H9 (cell line): ENCODE data around the gene GATA1. TPM values are rescaled to one million over a fixed set of nuclear protein-coding genes. Genes with fewer than 3 reads are reported as not detected.

Source experiments
- DNase-seq: peaks from one replicate; pipeline ENCODE4 v3.0.0-alpha.2; 2017
- H2AFZ ChIP-seq: one replicate; pipeline ENCODE4 v1.6.1; 2013; ENCODE audit warnings: mild to moderate bottlenecking, low read length, control low read depth, moderate library complexity
- H2AK5ac ChIP-seq: 2 replicates; pipeline ENCODE4 v1.6.1; 2013; ENCODE audit warnings: low read length, control low read depth, mixed read lengths; ENCODE audit not compliant: insufficient read length
- H2BK120ac ChIP-seq: one replicate; pipeline ENCODE4 v1.6.1; 2013; ENCODE audit warnings: low read depth, mild to moderate bottlenecking, low read length, control low read depth, inconsistent platforms; ENCODE audit not compliant: poor library complexity, severe bottlenecking
- H2BK12ac ChIP-seq: 2 replicates; pipeline ENCODE4 v1.6.1; 2013; ENCODE audit warnings: low read length, control low read depth, mixed read lengths, low read depth; ENCODE audit not compliant: insufficient read length
- H2BK15ac ChIP-seq: 2 replicates; pipeline ENCODE4 v1.6.1; 2013; ENCODE audit warnings: low read depth, low read length, control low read depth
- H2BK20ac ChIP-seq: one replicate; pipeline ENCODE4 v1.6.1; 2013; ENCODE audit warnings: low read depth, mild to moderate bottlenecking, low read length, control low read depth, inconsistent platforms; ENCODE audit not compliant: poor library complexity, severe bottlenecking
- H2BK5ac ChIP-seq: 2 replicates; pipeline ENCODE4 v1.6.1; 2013; ENCODE audit warnings: low read length, control low read depth, mixed read lengths; ENCODE audit not compliant: insufficient read length
- H3K14ac ChIP-seq: 2 replicates; pipeline ENCODE4 v1.6.1; 2013; ENCODE audit warnings: low read length, control low read depth; ENCODE audit not compliant: insufficient read depth
- H3K18ac ChIP-seq: 2 replicates; pipeline ENCODE4 v1.6.1; 2013; ENCODE audit warnings: low read depth, mild to moderate bottlenecking, mixed read lengths, low read length, control low read depth; ENCODE audit not compliant: insufficient read length
- H3K23ac ChIP-seq: 2 replicates; pipeline ENCODE4 v1.6.1; 2013; ENCODE audit warnings: low read length, control low read depth, mixed read lengths, low read depth; ENCODE audit not compliant: insufficient read length
- H3K23me2 ChIP-seq: 2 replicates; pipeline ENCODE4 v1.6.1; 2013; ENCODE audit warnings: low read depth, mild to moderate bottlenecking, mixed read lengths, low read length, control low read depth; ENCODE audit not compliant: insufficient read length, poor library complexity, severe bottlenecking
- H3K27ac ChIP-seq: 2 replicates; pipeline ENCODE4 v1.5.1; 2013; ENCODE audit warnings: low read length, control low read depth, mixed read lengths, low read depth; ENCODE audit not compliant: insufficient read length
- H3K27me3 ChIP-seq: 2 replicates; pipeline ENCODE4 v1.6.1; 2013; ENCODE audit warnings: low read length, control low read depth, inconsistent platforms; ENCODE audit not compliant: insufficient read depth
- H3K4ac ChIP-seq: 2 replicates; pipeline ENCODE4 v1.6.1; 2013; ENCODE audit warnings: low read depth, mild to moderate bottlenecking, control low read depth, inconsistent platforms, low read length, moderate library complexity
- H3K4me1 ChIP-seq: 2 replicates; pipeline ENCODE4 v1.6.1; 2013; ENCODE audit warnings: low read length, control low read depth, inconsistent platforms; ENCODE audit not compliant: insufficient read depth
- H3K4me2 ChIP-seq: 2 replicates; pipeline ENCODE4 v1.6.1; 2013; ENCODE audit warnings: low read length, control low read depth, mixed read lengths; ENCODE audit not compliant: insufficient read length, insufficient read depth
- H3K56ac ChIP-seq: 2 replicates; pipeline ENCODE4 v1.6.1; 2013; ENCODE audit warnings: low read depth, mild to moderate bottlenecking, mixed read lengths, low read length, control low read depth; ENCODE audit not compliant: insufficient read length
- H3K79me1 ChIP-seq: 2 replicates; pipeline ENCODE4 v1.6.1; 2013; ENCODE audit warnings: low read depth, mild to moderate bottlenecking, moderate library complexity, low read length, control low read depth, inconsistent platforms; ENCODE audit not compliant: insufficient read depth, poor library complexity, severe bottlenecking
- H3K79me2 ChIP-seq: 2 replicates; pipeline ENCODE4 v1.6.1; 2013; ENCODE audit warnings: low read length, control low read depth, inconsistent platforms; ENCODE audit not compliant: insufficient read depth
- H3K9ac ChIP-seq: 2 replicates; pipeline ENCODE4 v1.6.1; 2013; ENCODE audit warnings: low read length, control low read depth, mixed read lengths; ENCODE audit not compliant: insufficient read length; ENCODE audit errors: extremely low read depth
- H3K9me3 ChIP-seq: one replicate; pipeline ENCODE4 v1.6.1; 2013; ENCODE audit warnings: low read depth, low read length, inconsistent platforms; ENCODE audit not compliant: control insufficient read depth
- H3T11ph ChIP-seq: one replicate; pipeline ENCODE4 v1.6.1; 2013; ENCODE audit warnings: mild to moderate bottlenecking, low read length, control low read depth, inconsistent platforms
- H4K20me1 ChIP-seq: one replicate; pipeline ENCODE4 v1.6.1; 2013; ENCODE audit not compliant: control insufficient read depth, insufficient read length, insufficient read depth
- H4K5ac ChIP-seq: 2 replicates; pipeline ENCODE4 v1.6.1; 2013; ENCODE audit warnings: low read depth, mild to moderate bottlenecking, mixed read lengths, low read length, control low read depth; ENCODE audit not compliant: insufficient read length
- H4K8ac ChIP-seq: replicated peaks from 2 replicates; pipeline ENCODE4 v1.6.1; 2013; ENCODE audit warnings: low read length, control low read depth, mixed read lengths, low read depth; ENCODE audit not compliant: insufficient read length
- H4K91ac ChIP-seq: 2 replicates; pipeline ENCODE4 v1.6.1; 2013; ENCODE audit warnings: low read depth, mild to moderate bottlenecking, moderate library complexity, mixed read lengths, low read length, control low read depth; ENCODE audit not compliant: insufficient read length
- H3K27ac Mint-ChIP-seq, 3 experiments: 2 replicates in 2 of 3; 3 replicates in 1 of 3; pipeline ENCODE4 v1.8.0; 2020 to 2021; ENCODE audit warnings: mixed read lengths in 3 of 3, mild to moderate bottlenecking in 1 of 3, moderate library complexity in 1 of 3
- H3K27me3 Mint-ChIP-seq: 2 replicates; pipeline ENCODE4 v1.8.0; 2021; ENCODE audit warnings: low read depth, mild to moderate bottlenecking, moderate library complexity, mixed read lengths
- H3K36me3 Mint-ChIP-seq, 3 experiments: 2 replicates in 2 of 3; 3 replicates in 1 of 3; pipeline ENCODE4 v1.8.0; 2020 to 2021; ENCODE audit warnings: low read depth in 3 of 3, mixed read lengths in 3 of 3; ENCODE audit not compliant: insufficient read depth in 1 of 3
- H3K4me1 Mint-ChIP-seq, 2 experiments: 2 replicates each; pipeline ENCODE4 v1.8.0; 2020; ENCODE audit warnings: mixed read lengths in 2 of 2
- H3K4me3 Mint-ChIP-seq, 2 experiments: 2 replicates in 1 of 2; 3 replicates in 1 of 2; pipeline ENCODE4 v1.8.0; 2020 to 2021; ENCODE audit warnings: mild to moderate bottlenecking in 2 of 2, mixed read lengths in 2 of 2, moderate library complexity in 1 of 2
- H3K9me3 Mint-ChIP-seq, 2 experiments: 2 replicates in 1 of 2; 3 replicates in 1 of 2; pipeline ENCODE4 v1.8.0; 2020; ENCODE audit warnings: mild to moderate bottlenecking in 2 of 2, mixed read lengths in 2 of 2, moderate library complexity in 1 of 2
- CTCF ChIP-seq: fragments of 200-600 bp; sonication (generic); conservative IDR thresholded peaks from 3 replicates; pipeline ENCODE4 v1.8.0; 2021; ENCODE audit warnings: antibody characterized with exemption, mild to moderate bottlenecking
- WGBS: extraction: QIAGEN DNeasy Blood & Tissue Kit; methylation state at CpG from one replicate; pipeline ENCODE4 v1.1.7; 2013; ENCODE audit warnings: missing lambda C conversion rate, low lambda C conversion rate, mixed read lengths; ENCODE audit not compliant: insufficient read length; ENCODE audit errors: extremely low coverage; 5-methylcytosine and 5-hydroxymethylcytosine counted together
- total RNA-seq: library from RNA; stranded (reverse); gene quantifications from 2 replicates; pipeline ENCODE4 v1.2.1, GENCODE V29; 2021

Gene GATA1
- total RNA-seq, 1 experiment from 2014 or later, result not detected

- no peak for DNase-seq
- Histone ChIP-seq H3K23me2 (no peaks in the 10 kb centered on the region), H3K18ac (no peak overlapping the region), H3K79me1 (no peaks in the 10 kb centered on the region), H3K9me3 (peaks cover 29% of the 10 kb centered on the region), H3K27me3 (no peaks in the 10 kb centered on the region), H2BK20ac (no peak overlapping the region), H2BK15ac (no peak overlapping the region), H2AFZ (no peak overlapping the region), H3K4me2 (no peak overlapping the region), H2AK5ac (no peak overlapping the region), H2BK12ac (no peak overlapping the region), H4K8ac (no peak overlapping the region), H2BK120ac (no peak overlapping the region), H3T11ph (no peak overlapping the region), H3K56ac (no peak overlapping the region), H3K23ac (no peak overlapping the region), H2BK5ac (no peak overlapping the region), H3K27ac (no peak overlapping the region), H3K4ac (no peak overlapping the region), H3K14ac (no peak overlapping the region), H3K79me2 (no peaks in the 10 kb centered on the region), H4K20me1 (no peaks in the 10 kb centered on the region), H3K4me1 (no peaks in the 10 kb centered on the region), H4K5ac (no peak overlapping the region), H3K9ac (no peak overlapping the region), H4K91ac (no peak overlapping the region)
- Mint-ChIP-seq H3K27ac (no peak overlapping the region), H3K4me1 (no peaks in the 10 kb centered on the region), H3K4me3 (no peak overlapping the region), H3K36me3 (peaks cover 14 to 52% (median 50%) of the 10 kb centered on the region in 3 experiments), H3K9me3 (peaks cover 58 to 80% of the 10 kb centered on the region in 2 experiments), H3K27me3 (peaks cover 3% of the 10 kb centered on the region)
- WGBS, result no CpG with 5 or more reads among the region's 16 CpGs
- TF ChIP-seq CTCF, result no peak
These were observed 31.7 kb downstream of the GATA1 start for GRCh38 chrX:48818098-48818497.
